SK-N-MC (cell line): ENCODE measurements around the gene IQCE.

Source experiments
- EZH2 ChIP-seq: fragments of 200-600 bp; sonication (generic); IDR thresholded peaks from one replicate; pipeline ENCODE4 v1.6.1; 2017; ENCODE audit warnings: antibody characterized with exemption
- POLR2AphosphoS5 ChIP-seq: IDR thresholded peaks from 2 replicates; pipeline ENCODE4 v1.6.1; 2012; ENCODE audit warnings: mild to moderate bottlenecking, low read depth, low read length, borderline replicate concordance

DNA sequence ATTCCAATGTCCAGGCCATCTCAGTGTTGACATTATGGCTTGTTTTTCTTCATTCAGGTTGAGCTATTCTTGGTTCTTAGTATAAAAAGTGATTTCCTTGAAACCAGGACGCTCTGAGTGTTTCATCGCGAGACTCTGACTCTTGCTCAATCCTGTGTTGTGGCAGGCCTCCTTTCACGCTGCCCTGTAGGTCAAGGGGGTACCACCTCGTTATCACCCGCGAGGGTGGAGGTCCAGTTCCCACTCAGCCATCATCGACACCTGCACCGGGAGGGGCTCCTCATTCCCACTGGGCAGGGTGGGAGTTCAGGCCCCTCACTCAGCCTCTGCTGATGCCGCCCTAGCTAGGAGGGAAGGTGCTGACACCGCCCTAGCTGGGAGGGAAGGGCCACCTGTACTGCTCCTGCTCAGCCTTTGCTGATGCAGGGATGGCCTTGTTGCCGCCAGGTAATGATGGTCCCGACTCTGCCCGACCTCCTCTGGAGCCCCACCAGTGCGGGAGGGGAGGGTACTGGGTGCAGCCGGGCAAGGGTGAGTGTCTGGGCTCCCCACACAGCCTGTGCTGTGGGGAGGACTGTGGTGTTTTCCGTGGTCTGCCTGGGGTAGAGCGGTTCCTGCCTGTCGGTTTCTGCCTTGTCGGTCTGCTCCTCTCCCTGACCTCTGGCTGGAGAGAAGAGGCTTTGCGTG is 16.4 kb downstream of the IQCE start:
- no peak for TF ChIP-seq POLR2AphosphoS5
- no peak for TF ChIP-seq EZH2
